Thoracic aorta (tissue), 2 donors: ENCODE data around the gene C14orf93. TPM values are rescaled to one million over a fixed set of nuclear protein-coding genes. Genes with fewer than 3 reads are reported as not detected.

Source experiments
- ATAC-seq: fragments of 150-250 bp; one replicate; pipeline ENCODE4 v1.8.0; 2017; ENCODE audit warnings: low read depth; ENCODE audit not compliant: insufficient number of reproducible peaks, low FRiP score
- DNase-seq: peaks from one replicate; pipeline ENCODE4 v3.0.0-alpha.2; 2020; ENCODE audit warnings: low spot score
- H3K27ac ChIP-seq, 2 donors: fragments of 200-600 bp; sonication (generic); 1 replicate in 1 of 2; 2 replicates in 1 of 2; pipeline ENCODE4 v1.5.1; 2016; ENCODE audit warnings: mild to moderate bottlenecking in 2 of 2, moderate library complexity in 2 of 2
- H3K27me3 ChIP-seq: fragments of 200-600 bp; sonication (generic); replicated peaks from 2 replicates; pipeline ENCODE4 v1.6.0; 2016; ENCODE audit warnings: mild to moderate bottlenecking; ENCODE audit not compliant: insufficient read depth
- H3K36me3 ChIP-seq: fragments of 200-600 bp; sonication (generic); one replicate; pipeline ENCODE4 v1.5.1; 2016
- H3K4me1 ChIP-seq, 2 donors: fragments of 200-600 bp; sonication (generic); 1 replicate in 1 of 2; 2 replicates in 1 of 2; pipeline versions ENCODE4 v1.5.1 to v1.6.0; 2016; ENCODE audit warnings: low read depth in 2 of 2, mild to moderate bottlenecking in 1 of 2; ENCODE audit not compliant: control insufficient read depth in 1 of 2
- H3K4me3 ChIP-seq: fragments of 200-600 bp; sonication (generic); 2 replicates; pipeline ENCODE4 v1.5.1; 2016; ENCODE audit warnings: mild to moderate bottlenecking
- H3K9me3 ChIP-seq: fragments of 200-600 bp; sonication (generic); 2 replicates; pipeline ENCODE4 v1.5.1; 2016
- CTCF ChIP-seq: fragments of 200-600 bp; sonication (generic); IDR thresholded peaks from one replicate; pipeline ENCODE4 v1.5.1; 2019; ENCODE audit warnings: antibody characterized with exemption
- total RNA-seq, 2 donors: library from RNA; depleted of rRNA; stranded (reverse); fragments of >200 nt; gene quantifications; one replicate each; pipeline versions ENCODE4 v1.1.0 to v1.2.3, GENCODE V29; 2016

C14orf93 gene
- total RNA-seq, 2 donors from 2014 or later: 9.3 to 19.7 TPM

DNA sequence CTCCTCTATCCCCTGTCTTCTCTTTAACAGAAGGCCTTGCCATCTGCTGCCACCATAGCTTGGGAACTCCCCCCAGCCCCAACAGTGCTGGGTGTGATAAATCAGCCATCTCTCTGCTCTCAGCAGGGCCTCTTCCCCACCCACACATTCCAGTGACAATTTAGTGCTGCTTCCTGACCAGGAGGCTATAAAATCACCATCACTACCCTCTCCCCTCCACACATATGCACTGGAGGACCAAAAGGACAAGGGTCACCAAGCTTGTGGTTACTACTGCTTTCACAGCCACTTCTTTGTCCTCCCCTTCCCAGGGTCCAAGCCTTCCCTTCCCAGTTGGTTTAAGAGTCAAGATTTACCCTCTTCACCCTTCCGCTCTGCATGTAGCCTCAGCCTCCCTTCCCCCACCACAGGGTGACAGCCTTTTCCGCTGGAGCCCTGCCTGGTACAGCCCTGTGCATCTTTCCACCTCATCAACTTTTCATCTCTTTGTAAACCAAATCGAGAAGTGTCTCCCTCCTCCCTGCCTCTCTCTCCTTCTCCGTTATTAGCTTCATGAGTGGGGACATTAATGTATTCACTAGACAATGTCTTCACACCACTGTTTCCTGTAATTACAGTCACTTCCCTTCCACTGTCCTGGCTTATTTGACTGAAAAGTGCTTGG is 15.3 kb upstream of the C14orf93 start:
- no peaks in the 10 kb centered on the region for H3K9me3 ChIP-seq
- no peak for DNase-seq
- TF ChIP-seq CTCF: no peak
- H3K4me1 ChIP-seq: peaks cover 0 to 4% of the 10 kb centered on the region in 2 donors
- no peaks in the 10 kb centered on the region for H3K27me3 ChIP-seq
- H3K27ac ChIP-seq: no peak overlapping the region
- peaks cover 15% of the 10 kb centered on the region for H3K36me3 ChIP-seq
- ATAC-seq: no peak
- no peak overlapping the region for H3K4me3 ChIP-seq

- Histone ChIP-seq H3K27ac (no peak overlapping the region), H3K4me1 (peaks cover 0 to 4% of the 10 kb centered on the region in 2 donors), H3K36me3 (peaks cover 14% of the 10 kb centered on the region), H3K27me3 (no peaks in the 10 kb centered on the region), H3K4me3 (no peak overlapping the region), H3K9me3 (no peaks in the 10 kb centered on the region)
- no peak for TF ChIP-seq CTCF
- ATAC-seq (no peak), DNase-seq (no peak)
Measured at GRCh38 chr14:23024612-23025075, 14.7 kb upstream of the C14orf93 start.

DNA sequence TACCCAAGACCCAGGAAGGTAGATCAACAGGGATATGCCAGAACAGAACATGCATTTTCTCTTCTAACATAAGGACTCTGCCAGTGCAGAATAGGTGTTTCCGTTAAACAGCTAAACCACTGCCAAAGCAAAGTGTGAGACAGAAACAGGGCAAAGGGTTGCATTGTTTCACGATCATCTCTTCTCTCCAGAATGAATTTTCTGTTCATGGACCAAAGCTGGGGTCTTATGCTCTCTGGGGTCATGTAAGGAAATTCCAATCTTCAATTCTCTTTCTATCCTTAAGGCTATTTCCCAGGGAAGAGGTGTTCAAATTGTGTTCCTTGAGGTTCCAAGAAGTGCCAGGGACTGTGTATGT is 13.8 kb upstream of the C14orf93 start:
- no peak for ATAC-seq
- TF ChIP-seq CTCF: no peak
- DNase-seq: no peak
- H3K9me3 ChIP-seq: no peaks in the 10 kb centered on the region
- peaks cover 0 to 4% of the 10 kb centered on the region in 2 donors for H3K4me1 ChIP-seq
- peaks cover 14% of the 10 kb centered on the region for H3K36me3 ChIP-seq
- no peak overlapping the region for H3K4me3 ChIP-seq
- H3K27ac ChIP-seq: no peak overlapping the region
- H3K27me3 ChIP-seq: no peaks in the 10 kb centered on the region

DNA sequence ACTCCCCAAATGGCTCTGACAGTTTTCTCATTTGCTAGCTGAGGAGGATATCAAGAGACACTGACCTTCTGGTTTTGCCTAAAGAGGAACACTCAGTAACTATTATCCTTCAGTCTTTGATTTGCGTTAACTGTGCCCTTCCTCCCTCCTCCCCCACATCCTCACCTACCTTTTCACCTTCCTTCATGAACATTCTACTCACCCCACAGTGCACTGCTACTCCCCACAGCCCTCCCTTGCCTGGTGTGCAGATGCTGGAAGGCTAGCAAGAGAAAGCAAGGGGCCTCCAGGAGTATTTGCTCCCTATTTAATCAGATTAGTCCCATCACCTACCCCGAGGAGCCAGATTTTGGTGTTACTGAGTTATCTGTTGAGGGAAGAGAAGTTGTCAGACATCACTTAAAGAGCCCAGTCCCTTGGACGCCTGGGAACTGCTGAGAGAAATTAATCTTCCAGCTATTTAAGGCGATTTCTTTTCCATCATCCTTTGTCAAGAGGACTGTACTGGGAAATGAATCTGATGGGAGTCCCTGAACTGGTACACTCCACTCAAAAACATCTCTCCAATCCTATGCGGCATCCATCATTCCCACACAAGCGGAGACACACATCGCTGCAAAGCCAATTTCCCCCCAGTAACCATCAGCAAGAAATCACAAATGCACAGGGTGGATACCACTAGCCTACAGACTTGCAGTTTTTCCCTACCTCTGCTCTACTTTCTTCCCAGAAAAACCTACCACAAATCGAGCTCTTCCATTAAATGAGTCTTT is 13.3 kb upstream of the C14orf93 start:
- no peak for TF ChIP-seq CTCF
- Histone ChIP-seq H3K27me3 (no peaks in the 10 kb centered on the region), H3K4me3 (no peak overlapping the region), H3K36me3 (peaks cover 14% of the 10 kb centered on the region), H3K27ac (no peak overlapping the region), H3K9me3 (no peaks in the 10 kb centered on the region), H3K4me1 (peaks cover 0 to 4% of the 10 kb centered on the region in 2 donors)
- ATAC-seq (no peak), DNase-seq (no peak)

DNA sequence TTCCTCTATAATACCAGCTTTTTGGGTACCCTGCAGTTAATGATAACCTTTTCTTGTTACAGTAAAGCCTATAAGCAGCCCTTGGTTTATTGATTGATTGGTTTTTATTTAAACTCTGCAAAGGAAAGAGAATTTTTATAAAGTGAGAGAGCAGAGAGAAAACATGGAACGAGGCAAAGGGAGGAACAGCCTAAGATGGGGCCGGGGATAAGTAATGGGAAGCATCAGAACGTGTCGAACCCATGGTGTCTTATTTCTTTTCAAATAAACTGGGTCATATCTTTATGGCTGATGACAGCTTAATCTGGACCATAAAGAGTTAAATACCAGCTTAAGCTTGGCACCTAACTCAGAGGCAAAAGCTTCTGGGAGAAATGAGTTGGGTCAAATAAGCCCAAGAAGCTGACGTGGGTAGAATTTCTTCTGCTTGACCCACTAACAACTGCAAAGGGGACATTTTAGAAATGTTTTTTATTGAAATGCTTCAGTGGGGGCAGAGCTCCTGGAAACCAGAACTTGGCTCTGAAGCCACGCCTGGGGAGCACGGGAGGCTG is 12.0 kb upstream of the C14orf93 start:
- Histone ChIP-seq H3K27ac (no peak overlapping the region), H3K27me3 (no peaks in the 10 kb centered on the region), H3K4me1 (no peaks in the 10 kb centered on the region), H3K36me3 (peaks cover 14% of the 10 kb centered on the region), H3K4me3 (no peak overlapping the region), H3K9me3 (no peaks in the 10 kb centered on the region)
- no peak for TF ChIP-seq CTCF
- ATAC-seq (no peak), DNase-seq (no peak)
